H1 (cell line): ENCODE results near the gene AIFM2. TPM values are rescaled to one million over a fixed set of nuclear protein-coding genes. Genes with fewer than 3 reads are reported as not detected.

Source experiments
- CTCF ChIA-PET: fragments of 300-600 bp; sonication (Branson Sonifier 250); formaldehyde crosslinking; loops from one replicate; lab custom pipeline; 2021; ENCODE audit not compliant: partially characterized antibody; lab: Charles Lee
- POLR2A ChIA-PET: fragments of 300-600 bp; sonication (Branson Sonifier 250); formaldehyde crosslinking; loops from one replicate; lab custom pipeline; 2021; ENCODE audit warnings: inconsistent platforms; ENCODE audit not compliant: partially characterized antibody; lab: Charles Lee
- DNase-seq, 2 experiments: peaks; one replicate each; pipeline versions ENCODE4 v3.0.0 to v3.0.0-alpha.2; 2010 to 2022; ENCODE audit warnings: low spot score in 2 of 2, low read depth in 1 of 2, mixed read lengths in 1 of 2
- FAIRE-seq: peaks from 2 replicates; lab custom pipeline; 2011; peaks lifted over from hg19 to GRCh38; lab: Jason Lieb, UNC
- H2AFZ ChIP-seq: 2 replicates; pipeline ENCODE4 v1.8.1; 2012; ENCODE audit warnings: low read length, inconsistent platforms
- H2AK5ac ChIP-seq: 2 replicates; pipeline ENCODE4 v1.6.1; 2013; ENCODE audit warnings: low read depth, low read length
- H2BK120ac ChIP-seq: replicated peaks from 2 replicates; pipeline ENCODE3; 2013; ENCODE audit warnings: low read depth, low read length, inconsistent platforms
- H2BK12ac ChIP-seq: 2 replicates; pipeline ENCODE4 v1.6.1; 2013; ENCODE audit warnings: low read depth, low read length
- H2BK15ac ChIP-seq: 2 replicates; pipeline ENCODE4 v1.6.1; 2013; ENCODE audit warnings: low read length
- H2BK20ac ChIP-seq: 2 replicates; pipeline ENCODE4 v1.6.1; 2013; ENCODE audit warnings: low read length
- H2BK5ac ChIP-seq: 2 replicates; pipeline ENCODE4 v1.6.1; 2013; ENCODE audit warnings: low read depth, low read length
- H3K14ac ChIP-seq: 2 replicates; pipeline ENCODE4 v1.6.1; 2013; ENCODE audit warnings: inconsistent platforms; ENCODE audit not compliant: insufficient read length
- H3K18ac ChIP-seq: 2 replicates; pipeline ENCODE4 v1.6.1; 2013; ENCODE audit warnings: low read length; ENCODE audit errors: extremely low read depth
- H3K23ac ChIP-seq: 2 replicates; pipeline ENCODE4 v1.6.1; 2013; ENCODE audit warnings: inconsistent platforms; ENCODE audit not compliant: insufficient read length
- H3K23me2 ChIP-seq: 2 replicates; pipeline ENCODE4 v1.6.1; 2013; ENCODE audit warnings: low read depth, low read length
- H3K27ac ChIP-seq: 2 replicates; pipeline ENCODE4 v1.6.1; 2011; ENCODE audit warnings: low read depth, low read length, inconsistent platforms
- H3K27me3 ChIP-seq, 4 experiments: replicated peaks in 1 of 4; 1 replicate in 1 of 4; 2 replicates in 3 of 4; pipeline versions ENCODE4 v1.6.1 to v1.8.1; 2011 to 2013; ENCODE audit warnings: low read length in 3 of 4, mild to moderate bottlenecking in 3 of 4, inconsistent platforms in 2 of 4, mixed read lengths in 2 of 4, moderate library complexity in 1 of 4; ENCODE audit not compliant: control insufficient read depth in 3 of 4, insufficient read depth in 3 of 4; ENCODE audit errors: extremely low read depth in 1 of 4
- H3K36me3 ChIP-seq, 4 experiments: 2 replicates each; pipeline versions ENCODE4 v1.6.1 to v1.8.1; 2011 to 2013; ENCODE audit warnings: mild to moderate bottlenecking in 4 of 4, low read length in 3 of 4, moderate library complexity in 2 of 4, control low read depth in 1 of 4, inconsistent platforms in 1 of 4; ENCODE audit not compliant: insufficient read depth in 4 of 4, control insufficient read depth in 2 of 4
- H3K4ac ChIP-seq: replicated peaks from 2 replicates; pipeline ENCODE3; 2013; ENCODE audit warnings: low read length, low read depth, mixed read lengths, inconsistent platforms; ENCODE audit not compliant: insufficient read length
- H3K4me1 ChIP-seq, 4 experiments: replicated peaks in 1 of 4; 1 replicate in 1 of 4; 2 replicates in 3 of 4; pipeline versions ENCODE4 v1.6.1 to v1.8.1; 2011 to 2013; ENCODE audit warnings: low read length in 3 of 4, inconsistent platforms in 2 of 4, mixed read lengths in 1 of 4; ENCODE audit not compliant: insufficient read depth in 4 of 4, control insufficient read depth in 3 of 4
- H3K4me2 ChIP-seq, 2 experiments: 2 replicates each; pipeline versions ENCODE4 v1.6.1 to v1.8.1; 2011 to 2013; ENCODE audit warnings: low read depth in 2 of 2, low read length in 2 of 2, control low read depth in 1 of 2, inconsistent platforms in 1 of 2, mild to moderate bottlenecking in 1 of 2; ENCODE audit not compliant: insufficient read depth in 1 of 2
- H3K4me3 ChIP-seq, 4 experiments: fragments of 200-600, 300-600 bp in 1 of 4; sonication (generic), shearing (Covaris generic), sonication (Bioruptor Twin) in 1 of 4; 2 replicates each; pipeline versions ENCODE4 v1.5.1 to v1.8.1; 2011 to 2016; ENCODE audit warnings: low read length in 4 of 4, low read depth in 3 of 4, control low read depth in 2 of 4, inconsistent platforms in 2 of 4, mild to moderate bottlenecking in 2 of 4, mixed read lengths in 1 of 4, moderate library complexity in 1 of 4; ENCODE audit not compliant: insufficient read depth in 2 of 4; ENCODE audit errors: extremely low read depth in 1 of 4
- H3K56ac ChIP-seq: replicated peaks from 2 replicates; pipeline ENCODE3; 2013; ENCODE audit warnings: low read depth, mild to moderate bottlenecking, mixed read lengths, low read length, inconsistent platforms; ENCODE audit not compliant: insufficient read length
- H3K79me1 ChIP-seq: 2 replicates; pipeline ENCODE4 v1.6.1; 2013; ENCODE audit warnings: low read depth, low read length, control low read depth
- H3K79me2 ChIP-seq, 2 experiments: 2 replicates each; pipeline versions ENCODE4 v1.6.1 to v1.8.1; 2012 to 2013; ENCODE audit warnings: low read length in 2 of 2, mild to moderate bottlenecking in 2 of 2, inconsistent platforms in 1 of 2; ENCODE audit not compliant: insufficient read depth in 2 of 2, control insufficient read depth in 1 of 2
- H3K9ac ChIP-seq, 4 experiments: replicated peaks in 1 of 4; 1 replicate in 1 of 4; 2 replicates in 3 of 4; pipeline versions ENCODE4 v1.6.1 to v1.8.1; 2011 to 2013; ENCODE audit warnings: low read depth in 3 of 4, low read length in 3 of 4, control low read depth in 2 of 4, mild to moderate bottlenecking in 2 of 4, moderate library complexity in 2 of 4, inconsistent platforms in 1 of 4; ENCODE audit errors: extremely low read depth in 1 of 4
- H3K9me3 ChIP-seq, 2 experiments: 2 replicates each; pipeline versions ENCODE4 v1.6.1 to v1.8.1; 2012 to 2013; ENCODE audit warnings: mild to moderate bottlenecking in 2 of 2, moderate library complexity in 2 of 2, control low read depth in 1 of 2, inconsistent platforms in 1 of 2, low read depth in 1 of 2, low read length in 1 of 2, mixed read lengths in 1 of 2; ENCODE audit not compliant: insufficient read depth in 2 of 2
- H4K20me1 ChIP-seq, 2 experiments: replicated peaks in 1 of 2; 2 replicates each; pipeline versions ENCODE3 to v1.8.1; 2011 to 2013; ENCODE audit warnings: inconsistent platforms in 2 of 2, low read length in 2 of 2, mild to moderate bottlenecking in 1 of 2; ENCODE audit not compliant: insufficient read depth in 2 of 2, control insufficient read depth in 1 of 2
- H4K5ac ChIP-seq: 2 replicates; pipeline ENCODE4 v1.6.1; 2013; ENCODE audit warnings: low read length, low read depth, mixed read lengths, inconsistent platforms; ENCODE audit not compliant: insufficient read length
- H4K8ac ChIP-seq: 2 replicates; pipeline ENCODE4 v1.8.0; 2013; ENCODE audit warnings: mild to moderate bottlenecking, moderate library complexity, low read length, inconsistent platforms; ENCODE audit not compliant: insufficient read depth; ENCODE audit errors: extremely low read depth
- H4K91ac ChIP-seq: replicated peaks from 2 replicates; pipeline ENCODE3; 2013; ENCODE audit warnings: low read length, mixed read lengths, inconsistent platforms; ENCODE audit not compliant: insufficient read length
- BACH1 ChIP-seq: IDR thresholded peaks from 2 replicates; pipeline ENCODE4 v1.6.1; 2012; ENCODE audit warnings: low read length, improper control_type of control experiment
- EP300 ChIP-seq, 2 experiments: IDR thresholded peaks; 1 replicate in 1 of 2; 2 replicates in 1 of 2; pipeline ENCODE4 v1.6.1; 2011 to 2012; ENCODE audit warnings: low read depth in 2 of 2, low read length in 2 of 2, mild to moderate bottlenecking in 2 of 2, borderline replicate concordance in 1 of 2, inconsistent platforms in 1 of 2, moderate library complexity in 1 of 2
- HDAC2 ChIP-seq, 2 experiments: fragments of 300-600 bp in 1 of 2; sonication (generic) in 1 of 2; IDR thresholded peaks; 2 replicates each; pipeline ENCODE4 v1.6.1; 2011 to 2012; ENCODE audit warnings: low read depth in 2 of 2, low read length in 2 of 2, mild to moderate bottlenecking in 2 of 2, moderate library complexity in 2 of 2, borderline replicate concordance in 1 of 2, inconsistent platforms in 1 of 2
- RNF2 ChIP-seq: fragments of 200-900, 300-1000 bp; sonication (generic); IDR thresholded peaks from 2 replicates; pipeline ENCODE4 v1.7.1; 2016; ENCODE audit warnings: borderline replicate concordance, low read depth, mild to moderate bottlenecking, antibody characterized with exemption, low read length; ENCODE audit not compliant: poor library complexity, severe bottlenecking; ENCODE audit errors: missing control alignments
- SIN3A ChIP-seq, 2 experiments: IDR thresholded peaks in 1 of 2; conservative IDR thresholded peaks in 1 of 2; 2 replicates each; pipeline ENCODE4 v1.6.1; 2011 to 2012; ENCODE audit warnings: low read length in 2 of 2, improper control_type of control experiment in 1 of 2, low read depth in 1 of 2, mild to moderate bottlenecking in 1 of 2
- WGBS, 2 experiments: shearing (Covaris generic) in 1 of 2; methylation state at CpG; one replicate each; pipeline versions ENCODE4 v1.1.6 to v1.1.7; 2013 to 2015; ENCODE audit warnings: low lambda C conversion rate in 2 of 2, mixed read lengths in 2 of 2, inconsistent platforms in 1 of 2, low coverage in 1 of 2, missing lambda C conversion rate in 1 of 2; ENCODE audit not compliant: insufficient replicate concordance in 2 of 2, insufficient coverage in 1 of 2, insufficient read length in 1 of 2; ENCODE audit errors: extremely low coverage in 1 of 2, missing lambda C conversion rate in 1 of 2; 5-methylcytosine and 5-hydroxymethylcytosine counted together
- polyA plus RNA-seq, 7 experiments: library from polyadenylated mRNA; depleted of rRNA in 3 of 7; stranded (reverse) in 5 of 7; unstranded in 2 of 7; fragments of >200 nt in 5 of 7; fragments of 200-250 nt in 2 of 7; gene quantifications; 1 replicate in 5 of 7; 2 replicates in 1 of 7; 4 replicates in 1 of 7; pipeline versions ENCODE4 v1.2.1 to v1.2.3, GENCODE V29; 2011 to 2013; ENCODE audit warnings: missing spikeins in 2 of 7, mixed read lengths in 2 of 7
- total RNA-seq: library from RNA; stranded (reverse); fragmentation: NEBNext Ultra II Directional; extraction: Animal tissue kit (Norgen Biotek cat#: 25700); gene quantifications from 2 replicates; pipeline ENCODE4 v1.2.1, GENCODE V29; 2021

AIFM2 gene
- total and polyA plus RNA-seq, 2 of the 8 experiments (the other 6 are each of a cell fraction or from before 2014, with no cell fraction given), result 4.0 TPM

DNA sequence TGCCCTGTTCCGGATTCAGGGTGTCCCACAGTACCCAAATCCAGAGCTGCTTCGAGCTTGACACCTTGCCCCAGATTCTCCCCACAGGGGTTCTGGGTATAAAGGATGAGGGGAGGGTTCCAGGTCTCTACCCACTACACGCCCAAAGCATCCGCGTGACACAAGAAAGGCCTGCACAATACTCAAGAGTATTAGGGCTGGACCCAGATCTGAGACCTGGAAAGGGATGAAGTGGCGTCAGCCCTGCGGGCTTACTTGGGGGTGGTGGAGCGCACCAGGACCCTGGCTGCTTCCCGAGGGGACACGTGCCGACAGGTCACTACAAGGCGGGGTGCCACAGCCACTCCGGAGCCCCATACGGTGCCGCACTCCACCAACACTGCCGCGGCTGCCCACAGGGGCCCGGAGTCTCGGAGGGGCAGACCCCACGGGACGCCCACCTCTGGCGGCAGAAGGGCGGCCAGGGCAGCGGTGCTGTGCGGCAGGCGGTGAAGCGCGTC, 12.6 kb upstream of the AIFM2 start:
- DNase-seq, result no peak
- Histone ChIP-seq H3K36me3 (peaks cover 0 to 3% (median under 1%) of the 10 kb centered on the region in 4 experiments; a peak in 2 of 8 replicates), H3K4me3 (peak overlapping the region; percentile 51 to 70 (median 59)), H2AFZ (no peak overlapping the region), H2BK12ac (no peak overlapping the region), H4K20me1 (peaks cover 3 to 7% of the 10 kb centered on the region in 2 experiments), H3K27ac (no peak overlapping the region; the same call in 1 of the 2 replicates), H3K27me3 (peaks cover 0 to 8% (median 4%) of the 10 kb centered on the region in 4 experiments; a peak in 3 of 7 replicates), H3K9ac (peak overlapping the region in 3 of 4 experiments; percentile 68 to 89 (median 78); a peak in 3 of 7 replicates), H3K9me3 (no peaks in the 10 kb centered on the region), H3K79me1 (peaks cover 3% of the 10 kb centered on the region; the same call in 1 of the 2 replicates)
- 24% methylated on average over 28 of the region's 28 CpGs; no CpG with 5 or more reads in 1 of the 2 experiments for WGBS, 2 experiments
- CTCF ChIA-PET, result interaction anchor here (0.7 to 10.4 kb wide), 18 partner anchors 9 to 739 kb away, joined by 3 to 123 read pairs (median 3); partner anchors contain the start of genes AIFM2 and SAR1A
- TF ChIP-seq EP300 (IDR thresholded peaks at IDR 0.05; ENCODE audit: borderline replicate concordance in 1 of 2, low read depth in 2 of 2, low read length in 2 of 2) (no peak), BACH1 (0 out of 2 replicates have a peak, but pooled peaks have one; percentile 21), RNF2 (peak; percentile 4), HDAC2 (IDR thresholded peaks at IDR 0.05; ENCODE audit: borderline replicate concordance in 1 of 2, low read depth in 2 of 2, low read length in 2 of 2) (no peak), SIN3A (conservative IDR thresholded peaks at IDR 0.05 in 1 of 2, IDR thresholded peaks at IDR 0.05 in 1 of 2; ENCODE audit: low read depth in 1 of 2, low read length in 2 of 2) (0 out of 4 replicates have a peak, but pooled peaks of 1 of the 2 experiments have one; percentile 27)
- TF ChIP-seq, all 59 proteins: peak for 3
- Histone ChIP-seq H2BK15ac (no peak overlapping the region), H2BK20ac (no peak overlapping the region), H4K91ac (no peak overlapping the region), H3K4me1 (peaks cover 3 to 9% (median 6%) of the 10 kb centered on the region in 4 experiments; a peak in 3 of 7 replicates), H3K18ac (peak overlapping the region; percentile 68; the same call in 1 of the 2 replicates), H2BK120ac (no peak overlapping the region), H2AK5ac (no peak overlapping the region), H3K23me2 (peaks cover 12% of the 10 kb centered on the region), H2BK5ac (peak overlapping the region; percentile 35; the same call in 1 of the 2 replicates), H4K8ac (peak overlapping the region; percentile 86; the same call in 1 of the 2 replicates), H4K5ac (no peak overlapping the region), H3K56ac (peak overlapping the region; percentile 65), H3K23ac (no peak overlapping the region), H3K14ac (no peak overlapping the region), H3K4ac (peak overlapping the region; percentile 21), H3K4me2 (peak overlapping the region; percentile 76 to 92), H3K79me2 (no peaks in the 10 kb centered on the region; a peak in 1 of 4 replicates)
- no peak for FAIRE-seq
- POLR2A ChIA-PET, result interaction anchor here (0.8 to 3.2 kb wide), 10 partner anchors 10 to 301 kb away, joined by 3 to 31 read pairs (median 4); partner anchors contain the start of genes AIFM2 and SAR1A
